ENCODE data around the gene JAKMIP2.
A peak's percentile ranks its signal among the peaks of the same experiment; 100 is the strongest.
"Not testable (repeated sequence)": the region's sequence is repeated elsewhere in the genome, so short reads cannot be mapped to it uniquely, and the experiment has no call there.

JAKMIP2 gene

GRCh38 chr5:147743678-147744374 lies 38.7 kb downstream of the JAKMIP2 start:
- peak; percentile 96 for DNase-seq

GRCh38 chr5:147743012-147743411 lies 39.5 kb downstream of the JAKMIP2 start:
- DNase-seq: no peak

- DNase-seq: no peak
These were observed 40.4 kb downstream of the JAKMIP2 start for GRCh38 chr5:147742151-147742550.

GRCh38 chr5:147740864-147741263 lies 41.7 kb downstream of the JAKMIP2 start:
- no peak for DNase-seq

GRCh38 chr5:147737921-147738320 lies 44.6 kb downstream of the JAKMIP2 start:
- DNase-seq: peak; percentile 29

GRCh38 chr5:147735621-147736125 lies 46.9 kb downstream of the JAKMIP2 start:
- DNase-seq: no peak

GRCh38 chr5:147734894-147735293 lies 47.6 kb downstream of the JAKMIP2 start:
- DNase-seq: peak; percentile 51

GRCh38 chr5:147733075-147733474 lies 49.5 kb downstream of the JAKMIP2 start:
- DNase-seq: no peak

- no peak for DNase-seq
These were observed 50.1 kb downstream of the JAKMIP2 start for GRCh38 chr5:147732291-147732883.

- no peak for DNase-seq
These were observed 50.9 kb downstream of the JAKMIP2 start for GRCh38 chr5:147731431-147732290.

GRCh38 chr5:147727200-147727599 lies 55.3 kb downstream of the JAKMIP2 start:
- no peak for DNase-seq

- DNase-seq: not testable (repeated sequence)
These were observed 61.2 kb downstream of the JAKMIP2 start for GRCh38 chr5:147721191-147721960.

- DNase-seq: no peak
These were observed 68.8 kb downstream of the JAKMIP2 start for GRCh38 chr5:147713550-147714295.

GRCh38 chr5:147712598-147712997 lies 69.9 kb downstream of the JAKMIP2 start:
- DNase-seq: no peak

GRCh38 chr5:147712019-147712418 lies 70.5 kb downstream of the JAKMIP2 start:
- no peak for DNase-seq

GRCh38 chr5:147711019-147711418 lies 71.5 kb downstream of the JAKMIP2 start:
- no peak for DNase-seq

GRCh38 chr5:147708708-147709107 lies 73.8 kb downstream of the JAKMIP2 start:
- no peak for DNase-seq

GRCh38 chr5:147704544-147704943 lies 78.0 kb downstream of the JAKMIP2 start:
- no peak for DNase-seq

- no peak for DNase-seq
These were observed 81.1 kb downstream of the JAKMIP2 start for GRCh38 chr5:147701468-147701867.

GRCh38 chr5:147699496-147700088 lies 82.9 kb downstream of the JAKMIP2 start:
- no peak for DNase-seq

GRCh38 chr5:147697380-147697779 lies 85.1 kb downstream of the JAKMIP2 start:
- DNase-seq: no peak

GRCh38 chr5:147694772-147695171 lies 87.8 kb downstream of the JAKMIP2 start:
- no peak for DNase-seq
